HG03196 (cell line): ENCODE results near the gene OCRL.

Experiments
- ATAC-seq: cut with Tn5 transposase; IDR thresholded peaks from one replicate; pipeline ENCODE4 v1.9.1; 2021; ENCODE audit not compliant: unreplicated experiment

The OCRL gene

GRCh38 chrX:129585167-129585566, 45.1 kb downstream of the OCRL start:
- ATAC-seq, result no peak

- no peak for ATAC-seq
Measured at GRCh38 chrX:129585691-129586090, 45.6 kb downstream of the OCRL start.

- no peak for ATAC-seq
Measured at GRCh38 chrX:129586446-129586845, 46.4 kb downstream of the OCRL start.

GRCh38 chrX:129590596-129590995, 50.5 kb downstream of the OCRL start:
- ATAC-seq, result no peak

- ATAC-seq, result no peak
Measured at GRCh38 chrX:129593137-129593536, 53.1 kb downstream of the OCRL start.

- no peak for ATAC-seq
Measured at GRCh38 chrX:129594781-129595180, 54.7 kb downstream of the OCRL start.

- ATAC-seq, result no peak
Measured at GRCh38 chrX:129596077-129596476, 56.0 kb downstream of the OCRL start.

GRCh38 chrX:129597905-129598304, 57.8 kb downstream of the OCRL start:
- ATAC-seq, result no peak

GRCh38 chrX:129599499-129599898, 59.4 kb downstream of the OCRL start:
- ATAC-seq, result no peak

GRCh38 chrX:129599996-129600395, 59.9 kb downstream of the OCRL start:
- no peak for ATAC-seq

GRCh38 chrX:129600981-129601424, 60.9 kb downstream of the OCRL start:
- ATAC-seq, result no peak

- no peak for ATAC-seq
Measured at GRCh38 chrX:129606918-129607317, 66.9 kb downstream of the OCRL start.

GRCh38 chrX:129608496-129608895, 68.4 kb downstream of the OCRL start:
- ATAC-seq, result no peak

- no peak for ATAC-seq
Measured at GRCh38 chrX:129609395-129609794, 69.3 kb downstream of the OCRL start.

- no peak for ATAC-seq
Measured at GRCh38 chrX:129612396-129612795, 72.3 kb downstream of the OCRL start.

- no peak for ATAC-seq
Measured at GRCh38 chrX:129613596-129613995, 73.5 kb downstream of the OCRL start.

GRCh38 chrX:129614481-129615255, 74.6 kb downstream of the OCRL start:
- no peak for ATAC-seq

- no peak for ATAC-seq
Measured at GRCh38 chrX:129617420-129617819, 77.4 kb downstream of the OCRL start.

- ATAC-seq, result no peak
Measured at GRCh38 chrX:129618997-129619396, 78.9 kb downstream of the OCRL start.

- no peak for ATAC-seq
Measured at GRCh38 chrX:129622757-129623301, 82.8 kb downstream of the OCRL start.

- ATAC-seq, result no peak
Measured at GRCh38 chrX:129626026-129626425, 86.0 kb downstream of the OCRL start.

GRCh38 chrX:129629837-129630236, 89.8 kb downstream of the OCRL start:
- no peak for ATAC-seq

- no peak for ATAC-seq
Measured at GRCh38 chrX:129631849-129632248, 91.8 kb downstream of the OCRL start.
